Endothelial cell of umbilical vein (primary cell): ENCODE data around the gene SH3BP5.
A peak's percentile ranks its signal among the peaks of the same experiment; 100 is the strongest.

Source experiments
- FOS ChIP-seq: IDR thresholded peaks from 2 replicates; pipeline ENCODE4 v1.6.1; 2011; ENCODE audit warnings: mild to moderate bottlenecking, low read length, moderate library complexity, borderline replicate concordance; ENCODE audit not compliant: insufficient read depth
- MYC ChIP-seq: IDR thresholded peaks from one replicate; pipeline ENCODE4 v1.6.1; 2011; ENCODE audit warnings: mild to moderate bottlenecking, low read depth, low read length
- TF ChIP-seq, protein P1 (sequence below), 2 donors: IDR thresholded peaks; 1 replicate in 1 of 2; 2 replicates in 1 of 2; pipeline ENCODE4 v1.5.1; 2011; ENCODE audit warnings: low read length in 2 of 2, mild to moderate bottlenecking in 2 of 2, moderate library complexity in 2 of 2, control low read depth in 1 of 2, inconsistent platforms in 1 of 2, low read depth in 1 of 2; ENCODE audit not compliant: insufficient read depth in 1 of 2; ENCODE audit errors: extremely low read depth in 1 of 2

DNA sequence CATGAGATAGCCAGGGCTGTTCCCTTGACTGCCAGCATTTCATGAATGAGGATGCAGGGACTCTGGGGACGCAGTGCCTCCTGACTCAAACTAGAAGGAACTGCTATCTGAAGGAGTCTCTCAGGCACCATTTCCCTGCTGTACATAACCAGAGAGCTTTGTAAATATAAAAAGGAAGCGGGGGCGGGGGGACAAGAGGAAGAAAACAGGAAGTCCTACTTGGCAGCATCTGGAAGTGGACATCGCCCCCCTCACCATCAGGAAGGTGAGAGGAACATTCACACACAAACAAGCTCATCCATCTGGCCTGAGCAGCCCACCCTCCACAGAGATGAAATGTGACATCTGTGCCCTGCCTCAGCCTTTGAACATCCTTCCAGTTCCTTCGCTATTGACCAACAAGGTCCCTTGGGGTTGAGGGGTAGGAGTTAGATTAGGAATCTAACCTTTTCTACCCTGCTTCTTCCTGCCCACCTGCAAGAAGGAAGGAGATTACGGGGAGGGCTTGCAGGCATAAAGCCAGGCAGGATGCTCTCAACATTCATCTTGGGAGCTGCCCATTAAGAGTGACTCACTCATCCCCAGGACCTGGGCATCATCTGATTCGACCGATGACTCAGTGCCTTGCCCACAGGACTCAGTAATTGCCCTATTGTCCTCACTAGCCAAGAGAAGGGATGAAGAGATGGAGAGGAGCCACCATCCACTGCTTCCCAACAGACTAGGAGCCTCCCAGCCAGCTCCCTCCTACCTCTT is 31.9 kb downstream of the SH3BP5 start:
- TF ChIP-seq FOS (peak; percentile 99), MYC (no peak)
- TF ChIP-seq, protein P1, sequence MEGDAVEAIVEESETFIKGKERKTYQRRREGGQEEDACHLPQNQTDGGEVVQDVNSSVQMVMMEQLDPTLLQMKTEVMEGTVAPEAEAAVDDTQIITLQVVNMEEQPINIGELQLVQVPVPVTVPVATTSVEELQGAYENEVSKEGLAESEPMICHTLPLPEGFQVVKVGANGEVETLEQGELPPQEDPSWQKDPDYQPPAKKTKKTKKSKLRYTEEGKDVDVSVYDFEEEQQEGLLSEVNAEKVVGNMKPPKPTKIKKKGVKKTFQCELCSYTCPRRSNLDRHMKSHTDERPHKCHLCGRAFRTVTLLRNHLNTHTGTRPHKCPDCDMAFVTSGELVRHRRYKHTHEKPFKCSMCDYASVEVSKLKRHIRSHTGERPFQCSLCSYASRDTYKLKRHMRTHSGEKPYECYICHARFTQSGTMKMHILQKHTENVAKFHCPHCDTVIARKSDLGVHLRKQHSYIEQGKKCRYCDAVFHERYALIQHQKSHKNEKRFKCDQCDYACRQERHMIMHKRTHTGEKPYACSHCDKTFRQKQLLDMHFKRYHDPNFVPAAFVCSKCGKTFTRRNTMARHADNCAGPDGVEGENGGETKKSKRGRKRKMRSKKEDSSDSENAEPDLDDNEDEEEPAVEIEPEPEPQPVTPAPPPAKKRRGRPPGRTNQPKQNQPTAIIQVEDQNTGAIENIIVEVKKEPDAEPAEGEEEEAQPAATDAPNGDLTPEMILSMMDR (IDR thresholded peaks at IDR 0.05; ENCODE audit: extremely low read depth in 1 of 2, insufficient read depth in 1 of 2, low read depth in 1 of 2, low read length in 2 of 2) = no peak
